NCI-H226 (cell line): Measurements from ENCODE around the gene MYO1G.
"Not testable (repeated sequence)": the region's sequence is repeated elsewhere in the genome, so short reads cannot be mapped to it uniquely, and the experiment has no call there.

Source experiments
- DNase-seq: peaks from one replicate; pipeline ENCODE4 v3.0.0-alpha.2; 2015

The MYO1G gene

DNA sequence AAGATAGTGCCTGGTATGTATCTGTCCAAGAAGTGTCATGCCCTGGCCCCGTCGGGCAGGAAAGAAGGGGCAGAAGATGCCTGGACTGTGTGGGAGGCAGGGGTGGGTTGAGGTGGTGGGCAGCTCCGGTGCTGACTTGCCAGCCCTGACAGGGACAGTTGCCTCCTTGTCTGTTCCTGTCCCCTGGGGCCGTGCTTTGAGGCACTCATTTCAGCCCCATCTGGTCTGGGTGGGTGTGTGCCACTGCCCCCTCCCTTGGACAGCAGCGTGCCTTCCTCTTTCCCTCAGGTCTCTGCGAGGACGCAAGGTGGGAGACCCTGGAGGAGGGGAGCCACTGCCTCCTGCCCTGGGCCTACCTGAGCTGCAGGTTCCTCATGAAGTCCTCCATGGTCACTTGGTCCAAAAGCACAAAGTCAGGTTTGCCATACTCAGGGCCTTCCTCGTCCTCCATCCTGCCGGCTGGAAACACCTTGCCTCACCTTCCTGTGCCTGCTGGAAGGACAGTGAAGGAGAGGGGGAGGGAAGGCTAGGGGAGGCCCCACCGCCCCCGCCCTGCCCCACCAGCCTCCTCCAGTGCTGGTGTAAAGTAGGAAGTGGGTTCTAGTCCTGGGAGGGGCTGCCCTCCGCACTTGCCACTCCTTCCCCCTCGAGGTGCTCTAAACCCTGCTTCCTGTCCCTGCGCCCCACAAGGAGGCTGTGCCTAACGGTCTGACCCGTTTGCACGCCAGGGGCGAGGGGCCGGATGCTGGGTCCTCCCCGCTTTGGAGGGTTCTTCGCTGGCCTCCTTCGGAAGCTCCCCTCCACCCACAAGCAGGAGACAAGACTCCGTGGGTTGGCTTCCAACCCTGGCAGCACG lies at the start of gene MYO1G:
Gene MYO1G, minus strand, starts transcription at position 505 of the 856 bp plus-strand sequence. Its CDS starts 54 bp downstream, at position 451.
- DNase-seq = no peak

DNA sequence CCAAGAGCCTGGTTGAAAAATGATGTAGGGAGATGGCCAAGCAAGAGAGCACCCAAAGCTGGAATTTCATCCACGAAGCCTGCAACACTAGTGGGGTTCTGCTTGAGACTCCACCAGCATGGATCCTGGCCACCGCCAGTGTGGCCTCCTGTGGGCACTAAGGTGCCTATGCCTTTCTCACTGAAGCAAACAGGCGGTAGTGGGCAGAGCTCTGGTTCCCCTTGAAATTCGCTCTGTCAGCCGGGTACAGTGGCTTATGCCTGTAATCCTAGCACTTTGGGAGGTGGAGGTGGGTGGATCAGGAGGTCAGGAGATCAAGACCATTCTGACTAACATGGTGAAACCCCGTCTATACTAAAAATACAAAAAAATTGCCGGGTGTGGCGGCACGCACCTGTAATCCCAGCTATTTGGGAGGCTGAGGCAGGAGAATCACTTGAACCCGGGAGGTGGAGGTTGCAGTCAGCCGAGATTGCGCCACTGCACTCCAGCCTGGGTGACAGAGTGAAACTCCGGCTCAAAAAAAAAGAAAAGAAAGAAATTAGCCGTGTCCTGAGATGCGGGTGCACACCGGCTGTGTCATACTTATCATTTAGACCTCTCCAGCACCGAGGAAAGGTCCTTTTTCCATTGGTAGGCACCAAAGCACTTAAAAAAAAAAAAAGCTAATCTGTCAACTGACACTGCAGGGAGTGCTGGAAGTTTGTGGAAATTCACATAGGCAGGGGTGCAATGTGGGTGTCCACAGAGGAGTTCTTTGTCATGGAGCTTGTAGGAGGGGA lies 49.5 kb upstream of the MYO1G start:
- no peak for DNase-seq

DNA sequence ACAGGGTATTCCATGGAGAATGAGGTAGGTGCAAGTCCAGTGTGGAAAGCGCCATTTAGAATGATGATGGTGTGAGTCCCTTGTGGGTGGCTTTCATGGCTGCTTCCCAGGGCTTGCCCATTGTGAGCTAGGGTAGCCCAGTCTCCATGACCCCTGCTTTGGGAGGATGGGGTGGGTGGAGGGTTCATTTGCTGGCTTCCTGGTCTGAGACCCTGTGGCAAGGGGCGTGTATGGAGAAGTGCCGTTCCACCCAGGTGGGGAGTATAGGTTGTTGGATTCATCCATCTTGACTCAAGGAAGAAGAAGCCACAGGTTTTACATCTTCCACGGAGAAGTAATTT lies 48.9 kb upstream of the MYO1G start:
- DNase-seq = no peak

DNA sequence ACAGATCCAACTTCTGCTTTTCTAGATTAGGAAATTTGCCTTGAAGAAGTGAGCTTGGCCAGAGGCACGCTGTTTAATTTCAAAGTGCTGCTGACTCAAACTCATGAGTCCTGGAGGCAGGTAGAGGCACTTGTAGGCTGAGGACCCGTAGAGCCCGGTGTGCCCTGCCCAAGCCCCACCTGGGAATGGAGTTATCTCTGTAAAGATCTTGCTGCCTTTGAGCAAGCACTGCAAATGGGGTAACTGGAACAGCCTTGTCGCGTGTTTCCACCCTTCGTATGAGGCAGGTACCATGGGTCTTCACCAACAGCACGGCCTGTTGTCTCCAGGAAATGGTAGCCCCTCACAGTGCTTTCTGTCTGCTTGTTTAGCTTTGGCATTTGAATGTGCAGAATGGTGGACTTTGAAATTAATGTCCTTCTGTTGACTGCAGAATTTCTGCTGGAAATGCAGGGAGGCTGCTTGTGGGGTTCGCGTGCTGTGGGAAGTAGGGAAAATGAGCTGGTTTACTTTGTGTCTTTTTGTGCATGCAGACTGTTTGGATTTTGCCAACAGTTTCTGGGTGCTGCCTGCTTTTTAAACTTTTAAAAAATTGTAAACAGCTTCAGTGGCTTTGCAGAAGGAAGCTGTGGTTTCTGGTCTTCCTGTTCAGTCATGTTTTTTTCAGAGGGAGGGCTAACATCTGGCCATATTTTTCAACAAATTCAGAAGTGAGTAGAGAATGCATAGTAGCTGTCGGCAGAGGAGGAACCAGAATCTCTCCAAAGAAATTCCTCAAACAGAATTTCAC lies 48.4 kb upstream of the MYO1G start:
- no peak for DNase-seq

DNA sequence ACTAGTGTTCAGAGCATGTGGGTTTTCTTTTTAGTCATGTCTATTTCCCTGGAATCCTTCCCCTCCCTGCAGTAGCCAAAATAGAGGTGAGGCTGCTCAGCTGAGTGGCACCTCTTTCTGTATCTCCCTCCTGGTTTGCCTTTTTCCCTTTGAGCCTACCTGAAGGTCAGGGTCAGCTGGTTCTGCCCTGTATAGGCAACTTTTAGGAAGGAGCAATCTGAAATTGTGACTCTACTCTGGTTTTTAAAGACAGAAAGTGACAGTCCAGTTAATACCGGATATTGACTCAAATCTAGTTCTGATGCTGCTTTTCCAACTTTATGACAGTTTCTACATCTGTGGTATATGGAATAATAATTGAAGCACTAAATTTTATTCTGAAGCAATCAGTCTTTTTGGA lies 47.2 kb upstream of the MYO1G start:
- DNase-seq = no peak

DNA sequence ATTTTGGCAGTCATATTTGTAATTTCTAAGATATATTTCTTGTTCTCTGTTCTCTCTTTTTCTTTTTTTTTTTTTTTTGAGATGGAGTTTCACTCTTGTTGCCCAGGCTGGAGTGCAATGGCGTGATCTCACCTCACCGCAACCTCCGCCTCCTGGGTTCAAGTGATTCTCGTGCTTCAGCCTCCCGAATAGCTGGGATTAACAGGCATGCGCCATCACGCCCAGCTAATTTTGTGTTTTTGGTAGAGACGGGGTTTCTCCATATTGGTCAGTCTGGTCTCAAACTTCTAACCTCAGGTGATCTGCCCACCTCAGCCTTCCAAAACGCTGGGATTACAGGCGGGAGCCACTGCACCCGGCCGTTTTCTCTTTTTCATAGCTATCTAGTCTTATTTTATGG lies 46.7 kb upstream of the MYO1G start:
- DNase-seq = not testable (repeated sequence)

DNA sequence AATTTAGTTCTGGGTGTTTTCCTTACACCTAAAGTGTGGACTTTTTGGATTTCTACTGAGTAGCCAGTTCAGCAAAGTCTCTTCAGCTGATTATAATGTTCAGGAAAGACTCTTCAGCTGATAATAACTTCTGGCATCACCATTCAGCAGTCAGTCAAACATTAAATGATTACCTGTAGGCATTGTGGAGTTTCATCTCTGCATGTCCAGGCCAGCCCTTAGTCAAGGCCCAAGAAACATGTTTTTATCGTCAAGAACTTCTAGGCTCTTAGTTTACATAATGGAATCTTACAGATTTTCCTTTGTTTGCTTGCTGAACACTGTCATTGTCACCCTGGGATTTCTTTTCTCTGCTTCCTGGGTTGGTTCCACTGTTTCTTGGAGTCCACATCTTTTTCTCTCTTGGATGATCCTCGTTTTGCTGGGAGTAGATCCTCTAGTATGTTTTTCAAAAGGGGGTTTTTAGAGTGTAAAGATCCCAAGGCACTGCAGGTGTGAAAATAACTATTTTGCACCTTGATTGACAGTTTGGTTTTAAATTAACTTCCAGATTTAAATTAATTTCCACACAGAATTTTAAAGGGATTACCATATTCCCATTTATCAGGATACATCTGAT lies 45.4 kb upstream of the MYO1G start:
- DNase-seq = no peak

DNA sequence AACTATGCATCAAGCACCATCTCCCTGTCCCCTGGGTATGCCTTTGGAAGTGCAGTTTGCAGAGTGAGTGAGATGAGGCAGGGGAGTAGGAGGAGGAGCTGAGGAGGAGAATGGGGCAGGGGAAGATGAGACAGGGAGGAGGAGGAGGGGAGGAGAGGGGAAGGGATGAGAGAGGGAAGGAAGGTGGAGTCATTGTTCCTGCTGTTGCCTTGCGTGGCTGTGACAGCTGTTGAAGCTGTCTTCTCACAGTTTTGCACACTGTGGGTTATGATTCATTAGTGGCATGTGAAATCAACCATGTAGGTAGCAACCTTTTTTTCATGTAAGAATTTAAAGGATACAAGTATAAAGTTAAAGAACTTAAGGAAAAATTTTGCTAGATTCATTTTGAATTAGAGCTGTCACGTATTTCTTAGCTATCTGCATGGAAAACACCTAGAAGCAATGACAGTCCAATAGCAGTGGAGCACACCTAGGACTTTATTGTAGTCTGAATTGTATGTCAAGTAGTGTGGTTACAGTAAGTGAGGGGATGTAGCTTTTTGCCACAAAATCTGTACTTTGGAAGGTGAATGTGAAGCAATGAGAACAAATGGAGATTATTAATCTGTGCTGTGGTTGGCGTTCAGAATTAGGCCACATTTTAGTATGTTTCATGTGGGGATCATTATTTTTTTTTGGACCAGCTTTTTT lies 42.9 kb upstream of the MYO1G start:
- DNase-seq = no peak

DNA sequence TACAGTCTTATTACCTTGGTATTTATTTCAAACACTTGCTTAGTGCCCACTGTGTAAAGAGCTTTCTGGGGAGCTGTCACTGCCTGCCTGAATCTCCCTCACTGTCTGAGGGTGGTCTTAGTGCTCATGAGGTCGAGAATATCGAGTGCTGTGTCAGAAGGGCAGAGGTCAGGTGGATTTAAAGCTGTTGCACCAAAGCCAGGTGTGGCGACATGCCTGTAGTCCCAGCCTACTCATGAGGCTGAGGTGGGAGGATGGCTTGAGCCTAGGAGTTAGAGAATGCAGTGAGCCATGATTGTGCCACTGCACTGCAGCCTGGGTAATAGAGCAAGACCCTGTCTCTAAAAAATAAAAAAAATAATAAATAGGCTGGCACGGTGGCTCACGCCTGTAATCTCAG lies 42.1 kb upstream of the MYO1G start:
- DNase-seq = no peak

DNA sequence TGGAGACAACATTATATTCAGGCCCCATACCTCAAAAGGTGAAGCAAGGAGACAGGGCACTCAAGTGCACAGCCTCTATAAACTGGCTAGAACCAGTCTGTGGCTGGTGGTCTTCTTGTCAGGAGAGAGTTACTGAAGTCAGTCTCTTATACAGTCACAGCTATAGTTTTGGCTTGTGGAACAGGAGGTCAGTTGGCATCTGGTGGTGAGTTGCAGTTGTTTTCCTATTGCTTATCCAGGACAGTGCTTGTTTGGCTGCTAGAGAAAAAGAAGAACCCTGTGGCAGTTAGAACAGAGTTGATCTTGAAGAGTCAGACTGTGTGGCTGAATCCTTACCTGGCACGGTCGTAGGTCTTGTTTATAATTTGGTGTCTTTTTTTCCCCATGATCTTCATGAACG lies 38.4 kb upstream of the MYO1G start:
- no peak for DNase-seq

DNA sequence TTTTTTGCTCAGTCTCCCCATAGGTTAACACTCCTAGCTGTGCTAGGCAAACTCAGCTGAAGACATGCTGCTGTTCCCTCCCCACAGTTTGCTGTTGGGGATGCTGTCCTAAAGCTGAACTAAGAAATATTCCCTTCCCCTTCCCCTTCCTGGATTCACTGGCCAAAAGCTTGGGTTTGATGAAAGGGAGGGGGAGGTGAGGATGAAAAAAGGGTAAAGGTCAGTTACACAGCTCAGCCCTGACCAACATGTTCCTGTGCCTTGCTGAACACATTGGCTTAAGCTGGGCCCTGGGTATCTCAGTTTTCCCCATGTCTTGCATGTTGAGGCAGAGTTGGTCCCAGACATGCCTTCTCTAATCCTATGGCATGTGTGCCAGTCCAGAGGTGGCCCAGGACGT lies 36.5 kb upstream of the MYO1G start:
- DNase-seq = no peak

DNA sequence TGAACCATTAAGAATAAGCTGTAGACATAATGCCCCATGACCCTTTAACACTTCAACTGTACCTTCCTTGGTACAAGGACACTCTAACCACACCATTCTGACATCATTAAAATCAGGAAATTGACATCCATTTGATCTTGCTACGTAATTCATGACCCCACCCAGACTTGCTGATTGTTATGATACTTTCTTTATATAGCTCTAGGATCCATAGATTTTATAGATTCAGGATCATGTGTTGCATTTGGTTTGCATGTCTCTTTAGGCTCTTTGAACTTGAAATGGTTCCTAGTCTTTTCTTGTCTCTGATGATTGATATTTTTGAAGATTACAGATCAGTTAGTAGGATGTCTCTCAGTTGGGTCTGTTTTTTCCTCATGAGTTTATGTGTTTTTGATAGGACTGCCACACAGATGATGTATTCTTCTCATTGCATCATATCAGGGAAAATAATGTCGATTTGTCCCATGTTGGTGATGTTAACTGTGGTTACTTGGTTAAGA lies 34.7 kb upstream of the MYO1G start:
- no peak for DNase-seq

DNA sequence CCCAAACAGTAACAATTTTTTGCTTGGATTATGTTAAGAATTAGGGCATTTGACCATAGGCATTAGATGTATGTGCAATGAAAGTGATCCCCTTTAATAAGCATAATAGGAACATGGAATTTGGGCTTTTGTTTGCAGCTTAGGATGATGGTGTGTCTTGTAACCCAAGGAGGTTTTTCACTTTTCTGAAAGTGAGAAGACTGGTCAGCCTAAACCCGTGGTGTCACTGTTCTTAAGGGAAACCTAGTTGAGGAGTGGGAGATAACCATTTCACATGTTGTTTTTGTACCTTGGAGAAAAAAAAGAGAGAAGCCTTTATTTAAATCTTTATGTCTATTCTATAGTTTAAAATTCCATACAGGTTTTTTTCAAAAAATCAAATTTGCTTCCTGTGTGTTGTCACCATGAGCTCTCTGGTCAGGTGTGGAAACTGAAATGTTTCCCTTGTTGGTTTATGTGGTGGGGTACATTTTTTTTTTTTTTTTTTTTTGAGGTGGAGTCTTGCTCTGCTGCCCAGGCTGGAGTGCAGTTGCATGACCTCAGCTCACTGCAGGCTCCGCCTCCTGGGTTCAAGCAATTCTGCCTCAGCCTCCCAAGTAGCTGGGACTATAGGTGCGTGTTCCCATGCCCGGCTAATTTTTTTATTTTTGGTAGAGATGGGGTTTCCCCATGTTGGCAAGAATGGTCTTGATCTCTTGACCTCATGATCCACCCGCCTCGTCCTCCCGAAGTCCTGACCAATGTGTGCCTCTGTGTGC lies 28.9 kb upstream of the MYO1G start:
- no peak for DNase-seq

DNA sequence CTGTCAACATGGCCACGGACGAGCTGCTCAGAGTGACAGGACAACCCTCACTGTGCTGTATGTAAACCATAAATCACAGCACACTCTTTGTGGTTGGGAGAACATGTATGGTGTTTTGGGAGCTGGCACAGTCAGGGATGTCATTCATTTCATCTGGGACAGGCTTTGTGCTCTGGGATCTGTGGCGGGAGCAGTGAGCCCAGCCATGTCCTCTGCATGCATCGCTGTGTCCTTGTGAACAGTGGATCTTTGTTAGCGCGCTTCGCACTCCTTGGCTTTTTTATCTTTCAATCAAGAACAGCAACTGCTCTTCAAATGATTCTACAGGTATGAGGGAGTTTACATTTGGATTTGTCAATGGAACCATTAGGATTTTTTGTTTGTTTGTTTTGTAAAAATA lies 28.3 kb upstream of the MYO1G start:
- DNase-seq = no peak

DNA sequence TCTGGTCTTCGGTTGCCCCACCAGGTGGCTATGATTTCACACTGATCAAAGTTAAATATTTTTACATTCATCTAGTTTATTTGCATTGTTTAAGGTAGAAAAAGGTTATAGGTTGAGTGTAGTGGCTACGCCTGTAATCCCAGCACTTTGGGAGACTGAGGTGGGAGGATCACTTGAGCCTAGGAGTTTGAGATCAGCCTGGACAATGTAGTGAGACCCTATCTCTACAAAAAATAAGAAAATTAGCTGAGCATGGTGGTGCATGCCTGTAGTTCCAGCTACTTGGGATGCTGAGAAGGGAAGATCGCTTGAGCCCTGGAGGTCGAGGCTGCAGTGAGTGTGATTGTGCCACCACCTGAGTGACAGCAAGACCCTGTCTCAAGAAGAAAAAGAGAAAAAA lies 25.0 kb upstream of the MYO1G start:
- no peak for DNase-seq

DNA sequence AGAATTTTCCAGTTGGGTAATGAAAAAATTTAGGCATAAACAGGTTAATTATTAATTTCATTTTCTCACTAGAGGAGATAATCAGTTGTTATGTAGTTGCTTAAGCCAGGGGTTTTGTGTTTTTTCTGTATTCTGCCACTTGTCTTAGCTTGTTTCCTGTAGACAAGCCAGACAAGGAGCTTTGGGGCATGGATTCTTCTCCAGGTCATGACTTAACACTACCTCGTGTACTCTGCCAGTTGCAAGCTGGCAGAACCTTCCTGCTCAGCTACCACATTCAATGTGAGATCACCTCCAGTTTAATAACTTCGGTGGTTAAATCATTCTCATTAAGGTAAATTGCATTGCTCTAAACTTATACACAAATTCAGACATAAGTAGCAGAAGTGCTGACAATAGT lies 23.0 kb upstream of the MYO1G start:
- no peak for DNase-seq

DNA sequence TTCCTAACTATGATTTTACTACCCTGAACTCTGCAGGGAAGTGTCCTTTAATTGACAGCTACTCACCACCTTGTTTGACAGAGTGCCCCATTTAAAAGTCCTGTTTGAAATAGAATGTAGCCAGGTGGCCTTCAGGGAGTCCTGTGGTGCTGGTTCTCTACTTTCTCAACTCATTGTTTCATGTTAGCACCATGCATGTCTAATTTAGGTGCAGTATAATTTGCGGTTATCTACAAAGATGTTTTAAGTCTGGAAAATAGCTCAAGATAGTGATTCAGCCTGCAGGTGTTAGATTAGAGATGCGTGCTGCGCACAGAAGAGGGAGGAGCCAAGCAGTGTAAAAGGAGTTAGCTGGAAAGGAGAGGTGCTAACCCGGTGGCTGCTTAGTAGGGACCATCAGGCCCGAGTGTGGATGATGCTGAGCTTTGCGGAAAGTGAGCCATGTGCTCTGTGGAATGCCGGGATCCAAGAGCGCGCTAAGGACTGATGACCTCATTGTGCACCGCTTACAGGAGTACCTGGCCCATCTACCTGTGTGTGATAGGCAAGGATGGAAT lies 22.4 kb upstream of the MYO1G start:
- no peak for DNase-seq

DNA sequence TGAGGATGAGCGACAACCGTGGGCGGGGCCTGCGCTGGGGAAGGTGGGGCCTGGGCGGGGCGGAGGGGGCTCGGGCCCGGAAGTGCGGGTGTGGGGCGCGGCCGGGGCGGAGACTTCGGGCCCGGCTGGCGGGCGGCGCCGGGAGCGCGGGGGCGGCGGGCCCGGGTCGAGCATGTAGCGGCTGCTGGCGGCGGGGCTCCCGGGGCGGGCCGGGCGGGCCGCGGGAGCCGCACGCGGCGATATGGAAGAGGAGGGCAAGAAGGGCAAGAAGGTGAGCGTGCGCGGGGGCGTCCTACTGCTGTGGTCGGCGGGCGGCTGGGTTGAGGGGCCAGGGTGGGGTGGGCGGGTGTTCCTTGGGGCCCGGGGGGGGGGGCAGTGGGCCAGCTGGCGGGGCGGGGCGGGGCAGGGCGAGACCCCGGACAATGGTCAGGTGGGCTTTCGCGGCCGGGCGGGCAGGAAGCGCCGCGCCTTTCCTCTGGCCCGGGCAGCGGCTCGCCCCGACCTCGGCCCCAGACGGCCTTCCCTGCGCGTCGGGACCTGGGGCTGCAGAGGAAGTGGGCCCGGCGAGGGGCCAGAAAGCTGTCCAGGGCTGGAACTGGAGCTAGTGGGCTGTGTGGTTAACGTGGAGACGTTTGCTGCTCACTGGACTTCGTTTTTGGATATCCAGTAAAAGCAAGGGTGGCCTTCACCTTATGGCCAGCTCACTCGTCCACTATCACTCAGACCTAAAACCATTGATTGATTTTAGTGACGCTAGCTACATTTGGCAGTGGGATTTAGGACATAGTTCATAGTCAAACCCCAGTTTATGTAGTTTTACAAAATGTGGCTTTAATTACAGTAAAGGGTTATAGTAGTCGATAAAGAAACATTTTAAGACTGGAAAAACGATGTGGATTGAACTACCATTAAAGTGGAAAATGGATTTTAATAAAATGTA lies 21.5 kb upstream of the MYO1G start, which contains the start of gene CCM2:
Gene CCM2, plus strand, starts transcription at position 109 of the 940 bp plus-strand sequence. Its CDS starts 133 bp downstream, at position 242.
- peak; percentile 40 for DNase-seq

DNA sequence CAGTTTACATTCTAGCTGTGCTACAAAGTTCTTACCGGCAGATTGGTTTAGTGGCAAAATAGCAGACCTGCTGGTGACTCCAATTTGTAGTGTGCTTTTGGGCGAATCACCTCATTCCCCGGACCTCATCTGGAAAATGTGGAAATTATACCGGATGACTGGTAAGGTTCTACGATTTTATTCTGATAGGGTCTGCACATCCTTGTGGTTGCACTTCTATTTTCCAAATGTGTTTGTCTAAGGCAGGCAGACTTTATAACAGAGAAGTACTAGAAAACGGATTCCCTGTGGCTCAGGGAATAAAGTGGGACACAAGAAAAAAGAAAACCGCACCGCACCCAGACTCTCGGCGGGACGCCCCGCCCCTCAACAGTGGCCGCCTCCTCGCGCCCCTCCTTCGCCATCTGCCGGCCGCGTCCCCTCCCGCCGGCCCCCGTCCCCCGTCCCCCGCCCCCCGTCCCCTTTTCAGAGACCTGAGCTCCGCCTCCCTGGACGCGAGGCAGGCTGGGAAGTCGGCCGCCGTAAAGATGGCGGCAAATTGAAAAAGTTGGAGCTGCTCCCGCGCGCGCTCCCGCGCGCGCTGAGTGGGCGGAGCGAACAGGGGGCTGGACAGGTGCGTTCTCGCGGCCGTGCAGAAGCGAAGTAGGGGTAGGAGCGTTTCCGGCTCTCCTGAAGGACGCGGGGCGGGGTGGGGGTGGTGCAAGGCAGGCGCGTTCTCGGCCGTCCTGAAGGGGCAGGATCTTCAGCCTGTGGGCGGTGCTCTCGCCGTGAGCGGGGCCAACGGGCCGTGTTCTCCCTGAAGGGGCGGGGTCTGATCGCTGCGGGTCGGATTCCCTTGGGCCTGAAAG lies 20.7 kb upstream of the MYO1G start:
- DNase-seq = peak; percentile 99
